ENCODE data around the gene MINDY4.

MINDY4 gene

GRCh38 chr7:30775992-30776391 is 4.8 kb downstream of the MINDY4 start:
- no peaks in the 10 kb centered on the region for H3F3A ChIP-seq (ENCODE audit: insufficient read depth)
- H3K4me3 ChIP-seq (ENCODE audit: insufficient read depth, low read length, poor library complexity, severe bottlenecking) = no peak overlapping the region
- H3K27me3 ChIP-seq (ENCODE audit: low read length) = no peaks in the 10 kb centered on the region
- H4K20me1 ChIP-seq (ENCODE audit: low read depth, low read length) = no peaks in the 10 kb centered on the region
- no peaks in the 10 kb centered on the region for H3K36me3 ChIP-seq (ENCODE audit: low read length)
- H3K27ac ChIP-seq (ENCODE audit: low read depth, low read length) = no peak overlapping the region
- H3K9me3 ChIP-seq (ENCODE audit: insufficient read depth, low read length) = no peaks in the 10 kb centered on the region
- no peak for TF ChIP-seq CTCF (IDR thresholded peaks at IDR 0.05; ENCODE audit: insufficient read depth, low read length, poor library complexity, severe bottlenecking)
- TF ChIP-seq EZH2phosphoT487 (conservative IDR thresholded peaks at IDR 0.05; ENCODE audit: low read length) = no peak
- H3K79me2 ChIP-seq (ENCODE audit: insufficient read depth, low read length) = no peaks in the 10 kb centered on the region
- no peak overlapping the region for H3K4me2 ChIP-seq (ENCODE audit: low read depth, low read length, poor library complexity, severe bottlenecking)
- H3K9ac ChIP-seq (ENCODE audit: low read length) = no peak overlapping the region
- H3K9me2 ChIP-seq (replicated peaks; ENCODE audit: insufficient read depth, low read length) = no peaks in the 10 kb centered on the region
- H2AFZ ChIP-seq (ENCODE audit: low read depth, low read length, severe bottlenecking) = no peak overlapping the region

GRCh38 chr7:30776971-30777370 is 5.8 kb downstream of the MINDY4 start:
- no peaks in the 10 kb centered on the region for H3F3A ChIP-seq (ENCODE audit: insufficient read depth)
- H3K4me3 ChIP-seq (ENCODE audit: insufficient read depth, low read length, poor library complexity, severe bottlenecking) = no peak overlapping the region
- no peak overlapping the region for H2AFZ ChIP-seq (ENCODE audit: low read depth, low read length, severe bottlenecking)
- no peak overlapping the region for H3K27ac ChIP-seq (ENCODE audit: low read depth, low read length)
- TF ChIP-seq EZH2phosphoT487 (conservative IDR thresholded peaks at IDR 0.05; ENCODE audit: low read length) = no peak
- no peak for TF ChIP-seq CTCF (IDR thresholded peaks at IDR 0.05; ENCODE audit: insufficient read depth, low read length, poor library complexity, severe bottlenecking)
- H3K4me2 ChIP-seq (ENCODE audit: low read depth, low read length, poor library complexity, severe bottlenecking) = no peak overlapping the region
- H3K79me2 ChIP-seq (ENCODE audit: insufficient read depth, low read length) = no peaks in the 10 kb centered on the region
- no peaks in the 10 kb centered on the region for H3K27me3 ChIP-seq (ENCODE audit: low read length)
- no peaks in the 10 kb centered on the region for H3K36me3 ChIP-seq (ENCODE audit: low read length)
- H3K9me2 ChIP-seq (replicated peaks; ENCODE audit: insufficient read depth, low read length) = no peaks in the 10 kb centered on the region
- H4K20me1 ChIP-seq (ENCODE audit: low read depth, low read length) = no peaks in the 10 kb centered on the region
- no peak overlapping the region for H3K9ac ChIP-seq (ENCODE audit: low read length)
- H3K9me3 ChIP-seq (ENCODE audit: insufficient read depth, low read length) = no peaks in the 10 kb centered on the region

- Histone ChIP-seq H3K79me2 (ENCODE audit: insufficient read depth, low read length) (no peaks in the 10 kb centered on the region), H3K9me2 (replicated peaks; ENCODE audit: insufficient read depth, low read length) (no peaks in the 10 kb centered on the region), H3K27me3 (ENCODE audit: low read length) (no peaks in the 10 kb centered on the region), H3K9me3 (ENCODE audit: insufficient read depth, low read length) (no peaks in the 10 kb centered on the region), H3F3A (ENCODE audit: insufficient read depth) (no peaks in the 10 kb centered on the region), H3K9ac (ENCODE audit: low read length) (no peak overlapping the region), H3K4me3 (ENCODE audit: insufficient read depth, low read length, poor library complexity, severe bottlenecking) (no peak overlapping the region), H4K20me1 (ENCODE audit: low read depth, low read length) (no peaks in the 10 kb centered on the region), H3K27ac (ENCODE audit: low read depth, low read length) (no peak overlapping the region), H2AFZ (ENCODE audit: low read depth, low read length, severe bottlenecking) (no peak overlapping the region), H3K36me3 (ENCODE audit: low read length) (no peaks in the 10 kb centered on the region), H3K4me2 (ENCODE audit: low read depth, low read length, poor library complexity, severe bottlenecking) (no peak overlapping the region)
- TF ChIP-seq EZH2phosphoT487 (conservative IDR thresholded peaks at IDR 0.05; ENCODE audit: low read length) (no peak), CTCF (IDR thresholded peaks at IDR 0.05; ENCODE audit: insufficient read depth, low read length, poor library complexity, severe bottlenecking) (no peak)
These were observed 7.2 kb downstream of the MINDY4 start for GRCh38 chr7:30778255-30779025.

All from SU-DHL-6 (cell line).